Stimulated activated CD8-positive, alpha-beta memory T cell treated with anti-CD3 and anti-CD28 coated beads, Interleukin-7, amount 100 ng/mL, for 48 hours (primary cell): ENCODE measurements around the gene RIN2.

ENCODE experiments used
- DNase-seq, 2 donors: peaks; one replicate each; pipeline ENCODE4 v3.0.0-alpha.2; 2020; ENCODE audit warnings: low read depth in 1 of 2; ENCODE audit errors: extremely low read depth in 1 of 2

The RIN2 gene

GRCh38 chr20:19758133-19758500 is at the start of gene RIN2:
RIN2 (plus strand) TSS chr20:19758258; CDS start chr20:19889602, 131,344 bp downstream.
- no peak for DNase-seq

DNA sequence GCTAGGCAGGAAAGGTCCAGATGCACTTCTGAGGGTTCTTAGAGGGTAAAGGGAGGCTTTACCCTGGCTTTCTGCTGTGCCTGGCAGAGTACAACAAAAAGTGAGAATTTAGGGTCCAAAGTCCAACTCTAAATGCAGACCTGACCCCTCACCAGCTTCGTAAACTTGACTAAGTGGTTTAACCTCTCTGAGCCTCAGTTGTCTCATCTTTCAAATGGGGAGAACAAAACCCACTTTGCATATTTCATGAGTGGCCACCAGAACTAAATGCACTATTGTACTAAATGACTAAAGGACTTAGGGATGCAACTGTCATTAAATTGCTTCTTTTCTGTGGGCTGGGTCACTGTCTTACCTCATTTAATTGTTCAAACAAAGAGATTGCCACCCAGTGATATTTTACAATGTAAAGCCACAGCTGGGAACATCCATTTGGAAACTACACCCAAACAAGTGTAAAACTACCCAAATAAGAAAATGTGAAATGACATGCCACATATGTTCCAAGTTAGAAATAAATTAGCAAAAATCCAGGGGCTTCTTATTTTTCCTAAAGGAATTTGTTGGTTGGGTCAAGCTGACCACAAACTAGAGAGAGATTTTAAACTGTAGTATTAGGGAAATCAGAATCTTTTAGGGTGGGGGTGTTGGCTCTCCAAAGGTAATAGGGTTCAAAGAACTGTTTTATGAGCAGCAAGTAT is 48.3 kb upstream of the RIN2 start:
- DNase-seq = no peak

DNA sequence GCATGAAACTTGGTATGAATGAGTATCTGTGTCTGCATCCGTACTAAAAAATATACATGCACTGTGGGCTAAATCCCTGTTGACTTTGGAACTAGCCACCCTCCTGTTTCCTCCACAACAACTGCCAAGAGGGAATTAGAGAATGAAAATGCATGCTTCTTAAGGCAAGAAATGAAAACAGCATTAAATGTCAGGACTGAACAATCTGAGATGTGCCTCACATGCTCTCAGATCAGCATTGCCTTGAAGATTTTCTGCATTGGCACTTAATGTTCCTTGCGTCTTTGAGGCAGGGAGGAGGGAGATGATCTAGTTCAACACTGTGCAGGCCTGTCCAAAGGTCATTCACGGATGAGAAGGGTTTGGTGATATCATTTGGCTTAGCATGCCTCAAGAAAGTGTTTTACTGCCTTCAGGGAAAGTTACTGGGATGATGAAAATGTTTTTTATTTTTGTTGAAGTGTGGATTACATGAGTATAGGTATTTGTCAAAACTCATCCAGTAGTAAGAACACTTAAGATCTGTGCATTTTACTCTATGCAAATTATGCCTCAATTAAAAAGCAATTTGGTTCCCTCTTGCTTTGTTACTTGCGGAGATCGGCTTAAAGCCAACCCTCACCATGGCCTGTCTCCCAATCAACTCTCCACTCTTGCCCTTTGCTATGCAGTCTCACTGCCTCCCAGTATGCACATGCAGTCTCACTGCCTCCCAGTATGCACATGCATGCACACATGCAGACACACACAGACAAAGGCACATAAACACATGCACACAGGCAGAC is 47.5 kb upstream of the RIN2 start:
- DNase-seq = no peak

DNA sequence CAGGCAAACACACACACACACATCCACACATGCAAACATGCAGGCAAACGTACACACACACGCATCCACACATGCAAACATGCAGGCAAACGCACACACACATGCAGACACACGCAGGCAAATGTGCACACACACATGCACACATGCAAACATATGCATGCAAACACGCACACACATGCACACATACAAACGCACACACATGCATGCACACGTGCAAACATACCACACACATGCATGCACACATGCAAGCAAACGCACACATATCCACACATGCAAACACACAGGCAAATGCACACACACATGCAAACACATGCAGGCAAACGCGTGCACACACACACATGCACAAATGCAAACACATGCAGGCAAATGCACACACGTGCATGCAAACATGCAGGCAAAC is 46.9 kb upstream of the RIN2 start:
- DNase-seq = no peak

- no peak for DNase-seq
Observed at GRCh38 chr20:19712721-19713260, 45.3 kb upstream of the RIN2 start.

DNA sequence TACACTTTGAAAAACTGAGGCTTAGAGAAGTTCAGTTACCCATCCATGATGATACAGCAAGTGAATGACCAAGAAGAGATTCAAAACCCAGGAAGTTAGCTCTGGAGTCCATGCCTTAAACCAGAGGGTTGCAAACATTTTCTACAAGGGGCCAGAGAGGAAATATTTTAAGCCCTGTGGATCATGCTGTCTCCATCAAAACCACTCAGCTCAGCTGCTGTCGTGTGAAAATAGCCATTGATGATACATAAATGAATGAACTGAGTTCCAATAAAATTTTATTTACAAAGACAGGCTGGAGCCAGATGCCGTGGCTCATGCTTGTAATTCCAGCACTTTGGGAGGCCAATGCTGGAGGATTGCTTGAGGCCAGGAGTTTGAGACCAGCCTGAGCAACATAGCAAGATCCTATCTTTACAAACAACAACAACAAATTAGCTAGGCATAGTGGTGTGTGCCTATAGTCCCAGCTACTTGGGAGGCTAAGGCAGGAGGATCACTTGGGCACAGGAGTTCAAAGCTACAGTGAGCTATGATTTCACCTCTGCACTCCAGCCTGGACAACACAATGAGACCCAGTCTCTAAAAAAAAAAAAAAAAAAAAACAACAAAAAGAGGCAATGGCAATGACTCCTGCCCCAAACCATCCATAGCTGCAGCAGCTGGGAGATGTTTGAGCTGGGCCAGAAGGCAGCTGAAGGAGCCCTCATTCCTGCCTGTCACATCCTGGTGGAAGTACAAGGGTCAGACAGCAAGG is 44.1 kb upstream of the RIN2 start:
- no peak for DNase-seq

- DNase-seq = no peak
Observed at GRCh38 chr20:19714579-19714840, 43.5 kb upstream of the RIN2 start.

DNA sequence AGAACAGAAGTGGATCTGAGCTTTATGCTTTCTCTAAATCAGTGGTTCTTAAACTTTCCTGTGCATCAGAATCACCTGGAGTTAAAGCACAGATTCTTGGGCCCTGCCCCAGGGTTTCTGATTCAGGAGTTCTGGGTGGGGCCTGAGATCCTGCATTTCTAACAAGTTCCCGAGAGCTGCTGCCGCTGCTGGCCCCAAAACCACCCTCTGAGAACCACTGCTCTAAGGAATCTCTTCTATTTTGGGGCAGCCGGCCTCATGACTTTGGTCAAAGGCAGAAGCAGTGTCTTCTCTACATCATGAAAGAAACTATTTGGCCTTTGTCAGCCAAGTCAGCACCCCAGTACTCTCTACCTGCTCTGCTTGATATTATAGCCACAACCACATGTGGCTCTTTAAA is 42.1 kb upstream of the RIN2 start:
- no peak for DNase-seq

- no peak for DNase-seq
Observed at GRCh38 chr20:19718880-19719279, 39.2 kb upstream of the RIN2 start.

GRCh38 chr20:19720991-19721390 is 37.1 kb upstream of the RIN2 start:
- no peak for DNase-seq

GRCh38 chr20:19723051-19723450 is 35.0 kb upstream of the RIN2 start:
- DNase-seq = no peak

DNA sequence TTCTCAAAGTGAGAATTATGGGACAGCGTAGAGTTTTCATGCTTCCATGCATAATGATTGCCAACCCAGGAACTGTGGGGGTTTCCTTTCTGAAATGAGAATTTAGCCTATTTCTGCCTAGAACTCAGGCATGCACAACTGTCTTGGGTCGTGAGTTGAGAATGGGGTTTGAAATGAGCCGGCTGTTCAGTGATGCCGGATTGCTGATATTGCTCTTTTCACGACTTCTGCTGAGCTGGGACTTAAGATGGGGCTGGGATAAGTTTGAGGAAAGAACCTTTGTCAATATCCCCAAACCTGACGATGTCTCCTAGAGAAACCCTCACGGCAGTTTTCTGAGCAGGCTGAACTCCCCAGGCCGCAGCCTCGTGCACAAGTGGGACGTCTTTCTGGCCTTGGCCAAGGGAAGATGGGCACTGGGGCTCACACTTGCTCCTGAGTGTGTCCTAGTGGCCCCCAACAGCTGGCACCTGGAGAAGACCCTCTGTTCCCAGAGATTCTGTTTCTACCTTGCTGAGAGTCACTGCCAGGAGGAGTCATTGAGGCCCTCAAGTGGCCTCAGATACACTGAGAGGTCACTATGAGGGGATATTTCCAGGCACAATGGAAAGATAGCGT is 34.1 kb upstream of the RIN2 start:
- no peak for DNase-seq

DNA sequence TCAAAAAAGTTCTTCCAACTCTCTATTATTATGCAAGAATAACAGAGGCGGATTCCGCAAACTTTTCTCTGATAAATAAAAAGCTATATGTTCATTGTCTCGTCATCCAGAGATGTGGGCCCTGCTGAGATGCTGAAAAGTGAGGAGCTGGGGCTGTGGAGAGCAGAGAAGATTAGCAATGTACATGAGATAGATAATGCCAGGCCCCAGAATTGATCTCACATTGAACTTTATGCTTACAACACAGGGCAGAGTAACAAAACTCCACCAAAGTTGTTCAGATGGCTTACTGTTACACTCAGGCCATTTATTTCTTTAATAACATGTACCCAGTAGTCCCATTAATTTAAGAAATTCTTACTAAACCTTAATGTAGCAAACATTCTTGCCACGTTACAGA is 32.7 kb upstream of the RIN2 start:
- no peak for DNase-seq

DNA sequence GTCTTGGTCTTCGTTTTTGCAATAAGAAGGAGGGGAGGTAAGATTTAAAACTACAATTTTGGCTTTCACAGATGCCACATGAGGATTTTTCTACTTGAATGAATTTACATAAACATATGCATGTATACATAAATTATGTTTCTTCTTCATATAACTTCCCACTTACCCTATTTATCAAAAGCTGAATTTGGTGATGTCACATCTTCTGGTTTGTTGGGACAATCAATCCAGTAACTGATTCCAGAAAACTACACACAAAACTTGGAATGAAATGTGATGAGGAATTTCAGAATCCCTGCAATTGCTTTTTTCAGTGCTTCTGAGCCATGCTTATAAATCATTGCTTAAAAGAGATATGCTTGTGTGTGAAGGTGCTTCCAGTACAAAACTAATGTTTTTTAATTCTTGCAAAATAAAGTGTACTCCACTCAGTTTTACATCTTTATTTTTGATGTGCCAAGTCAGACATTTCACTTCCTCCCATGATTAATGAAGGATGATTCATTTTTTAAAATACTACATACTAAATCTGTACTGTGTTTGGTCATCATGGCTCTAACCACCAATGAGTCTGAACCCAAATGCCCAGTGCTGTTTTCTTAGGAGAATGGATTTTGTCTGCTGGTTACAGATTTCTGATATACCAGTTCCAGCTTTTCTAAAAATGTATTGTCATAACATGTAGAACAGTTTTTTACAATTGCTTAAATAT is 32.1 kb upstream of the RIN2 start:
- no peak for DNase-seq

DNA sequence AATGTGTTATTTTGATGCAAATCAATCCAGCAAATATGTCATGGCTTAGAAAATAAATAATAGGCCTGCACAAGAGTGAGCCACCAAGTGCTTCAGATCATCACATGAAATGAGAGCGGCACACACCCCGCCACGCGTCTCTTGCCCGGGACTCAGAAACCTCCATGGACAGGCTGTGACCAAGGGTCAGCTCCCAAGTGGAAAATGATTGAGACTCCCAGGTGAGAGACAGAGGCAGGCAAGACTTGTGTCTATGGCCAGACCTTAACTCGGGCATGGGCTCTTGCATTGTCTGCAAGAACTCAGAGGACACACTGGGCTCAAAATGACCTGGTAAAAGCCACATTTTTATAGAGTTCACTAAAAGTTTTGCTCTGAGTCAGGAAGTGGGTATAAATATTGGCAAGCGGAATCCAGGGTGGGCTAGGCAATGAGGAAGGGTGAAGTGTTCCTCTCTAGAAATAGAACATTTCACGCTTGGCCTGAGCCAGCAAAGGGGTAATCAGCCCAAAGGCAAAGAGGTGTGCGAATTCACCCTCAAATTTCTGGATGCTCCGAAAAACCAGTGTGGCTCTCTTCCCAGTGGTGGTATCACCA is 30.7 kb upstream of the RIN2 start:
- DNase-seq = no peak

DNA sequence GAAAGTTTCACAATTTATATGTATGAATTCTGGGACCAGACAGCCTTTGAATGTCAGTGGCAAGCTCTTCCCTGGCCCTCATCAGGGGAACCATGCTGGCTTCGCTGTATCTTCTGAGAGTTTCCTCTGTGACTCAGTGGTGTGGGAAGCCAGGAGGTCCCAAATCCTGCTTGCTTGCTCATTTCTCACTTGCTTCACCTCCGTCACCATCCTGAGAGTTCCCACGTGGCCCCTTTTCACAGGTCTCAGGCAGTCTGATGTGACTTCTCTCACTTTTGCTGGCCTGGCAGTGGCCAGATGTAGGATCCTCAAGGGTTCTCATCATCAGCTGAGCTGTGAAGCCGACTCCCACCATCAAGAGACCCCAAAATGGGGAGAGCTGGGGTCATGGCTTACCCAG is 28.4 kb upstream of the RIN2 start:
- no peak for DNase-seq

DNA sequence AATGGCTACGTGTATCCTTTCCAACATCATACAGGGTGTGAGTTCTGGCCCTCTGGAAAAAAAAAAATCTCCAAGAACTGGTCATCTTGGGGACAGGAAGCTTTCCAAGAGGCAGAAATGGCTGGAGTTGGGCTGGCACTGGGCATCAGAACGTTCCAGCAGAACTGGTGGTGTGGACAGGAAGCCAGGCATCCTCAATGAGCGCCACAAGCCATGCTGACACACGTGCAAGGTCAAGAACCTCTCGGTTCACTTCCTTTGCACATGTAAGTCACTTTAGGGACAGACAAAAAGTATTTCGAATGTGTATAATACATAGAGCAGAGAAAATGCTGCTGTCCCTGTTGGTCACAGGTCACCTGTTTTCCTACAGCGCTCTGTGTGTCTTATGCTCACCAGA is 27.4 kb upstream of the RIN2 start:
- DNase-seq = no peak

DNA sequence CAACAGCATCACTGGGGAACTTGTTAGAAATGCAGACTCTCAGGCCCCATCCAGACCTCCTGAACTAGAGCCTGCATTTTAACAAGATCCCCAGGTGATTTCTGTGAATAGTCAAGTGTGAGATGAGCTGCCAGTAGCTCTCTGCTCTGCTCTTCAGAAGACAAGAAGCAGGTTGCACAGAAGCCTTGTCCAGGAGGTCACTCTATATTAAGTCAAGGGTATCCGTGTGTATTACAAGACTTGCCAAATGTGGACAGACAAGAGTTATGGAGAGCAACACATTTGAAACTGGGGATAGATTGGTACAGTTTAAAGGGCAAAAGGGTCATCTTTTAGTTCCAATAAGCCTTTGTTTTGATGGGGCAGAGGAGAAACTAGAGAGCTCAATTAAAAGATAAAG is 23.2 kb upstream of the RIN2 start:
- no peak for DNase-seq

- no peak for DNase-seq
Observed at GRCh38 chr20:19735446-19735845, 22.6 kb upstream of the RIN2 start.

DNA sequence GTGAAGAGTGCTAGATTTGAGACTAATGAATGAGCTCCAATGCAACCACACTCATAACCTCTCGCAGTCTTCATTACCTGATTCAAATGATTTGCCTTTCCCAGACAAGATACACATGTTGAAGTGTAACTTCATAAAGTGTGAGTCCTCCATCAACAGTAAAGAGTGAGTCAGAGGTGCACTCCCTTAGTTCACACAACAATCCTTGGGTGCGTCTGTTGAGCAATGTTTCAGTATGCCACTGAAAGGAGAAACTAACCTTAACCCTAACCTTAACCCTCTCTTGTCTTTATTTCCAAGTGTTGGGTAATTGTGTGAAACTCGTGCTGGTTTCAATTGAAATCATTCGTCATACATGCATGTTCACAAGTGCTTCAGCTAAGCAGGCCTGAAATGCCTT is 21.0 kb upstream of the RIN2 start:
- no peak for DNase-seq
